HepG2 (cell line): ENCODE data around the gene SYDE2. TPM values are rescaled to one million over a fixed set of nuclear protein-coding genes. Genes with fewer than 3 reads are reported as not detected.

Experiments used
- ATAC-seq: fragments of 200-7000 bp; cut with Tn5 transposase; 3 replicates; pipeline ENCODE4 v1.9.1; 2020; ENCODE audit warnings: mild to moderate bottlenecking, moderate library complexity
- BruUV-seq: library from RNA; stranded (reverse); fragments of 400-500 nt; replicated peaks from 2 replicates; lab custom pipeline; 2021; lab: Mats Ljungman, UMichigan
- CTCF ChIA-PET: fragments of 300-600 bp; formaldehyde crosslinking; extraction: SDS; loops from one replicate; lab custom pipeline; 2021; ENCODE audit warnings: low total read pairs, inconsistent platforms, low intra/inter-chr PET ratio; lab: Yijun Ruan, JAX
- POLR2A ChIA-PET: fragments of 350-600 bp; sonication (Branson Sonifier 250); formaldehyde crosslinking; loops from one replicate; lab custom pipeline; 2020; ENCODE audit warnings: antibody characterized with exemption, inconsistent platforms; lab: Yijun Ruan, JAX
- DNase-seq: peaks from one replicate; pipeline ENCODE4 v3.0.0-alpha.2; 2015; ENCODE audit warnings: low spot score
- FAIRE-seq: peaks from 3 replicates; lab custom pipeline; 2011; peaks lifted over from hg19 to GRCh38; lab: Jason Lieb, UNC
- H2AFZ ChIP-seq: one replicate; pipeline ENCODE4 v1.6.1; 2011; ENCODE audit warnings: low read length, inconsistent platforms
- H3K27ac ChIP-seq: fragments of 300-600 bp; 3 replicates; pipeline ENCODE4 v1.8.0; 2011; ENCODE audit warnings: mixed run types, mild to moderate bottlenecking, mixed read lengths, low read length, inconsistent platforms; ENCODE audit not compliant: insufficient read depth; ENCODE audit errors: extremely low read length
- H3K27me3 ChIP-seq, 2 experiments: fragments of 200-600 bp in 1 of 2; 2 replicates in 1 of 2; 3 replicates in 1 of 2; pipeline versions ENCODE4 v1.6.0 to v1.8.0; 2011; ENCODE audit warnings: low read length in 2 of 2, mild to moderate bottlenecking in 2 of 2, moderate library complexity in 2 of 2, inconsistent platforms in 1 of 2; ENCODE audit not compliant: insufficient read depth in 2 of 2, control insufficient read depth in 1 of 2
- H3K36me3 ChIP-seq, 2 experiments: fragments of 200-600 bp in 1 of 2; replicated peaks in 1 of 2; 2 replicates in 1 of 2; 3 replicates in 1 of 2; pipeline versions ENCODE4 v1.5.1 to v1.8.0; 2011; ENCODE audit warnings: low read length in 2 of 2, inconsistent platforms in 1 of 2; ENCODE audit not compliant: insufficient read depth in 2 of 2, control insufficient read depth in 1 of 2
- H3K4me1 ChIP-seq: 2 replicates; pipeline ENCODE4 v1.5.1; 2012; ENCODE audit warnings: low read length, inconsistent platforms; ENCODE audit not compliant: insufficient read depth
- H3K4me2 ChIP-seq: 2 replicates; pipeline ENCODE4 v1.6.0; 2011; ENCODE audit warnings: low read depth, low read length, inconsistent platforms
- H3K4me3 ChIP-seq, 3 experiments: fragments of 200-600 bp in 1 of 3; sonication (generic), shearing (Covaris generic) in 1 of 3; replicated peaks in 1 of 3; 2 replicates each; pipeline ENCODE4 v1.5.1; 2011 to 2016; ENCODE audit warnings: low read length in 3 of 3, inconsistent platforms in 2 of 3, low read depth in 2 of 3, mild to moderate bottlenecking in 2 of 3, control low read depth in 1 of 3, mixed read lengths in 1 of 3; ENCODE audit not compliant: insufficient read depth in 1 of 3
- H3K79me2 ChIP-seq: one replicate; pipeline ENCODE4 v1.6.1; 2011; ENCODE audit warnings: low read length, inconsistent platforms; ENCODE audit not compliant: insufficient read depth
- H3K9ac ChIP-seq: 2 replicates; pipeline ENCODE4 v1.6.0; 2011; ENCODE audit warnings: mild to moderate bottlenecking, low read depth, low read length, inconsistent platforms; ENCODE audit not compliant: insufficient read depth
- H3K9me3 ChIP-seq: 2 replicates; pipeline ENCODE4 v1.5.1; 2012; ENCODE audit warnings: mild to moderate bottlenecking, low read length
- H4K20me1 ChIP-seq: 2 replicates; pipeline ENCODE4 v1.6.0; 2011; ENCODE audit warnings: inconsistent platforms, mild to moderate bottlenecking, low read length, moderate library complexity; ENCODE audit not compliant: insufficient read depth
- AHR ChIP-seq: IDR thresholded peaks from 2 replicates; pipeline ENCODE4 v1.6.1; 2018; ENCODE audit warnings: missing genetic modification reagents, missing compliant biosample characterization
- KDM6A ChIP-seq: IDR thresholded peaks from 2 replicates; pipeline ENCODE4 v1.6.1; 2016; ENCODE audit warnings: low read depth
- YEATS2 ChIP-seq: sonication (generic); formaldehyde crosslinking; IDR thresholded peaks from 2 replicates; pipeline ENCODE4 v1.4.0; 2020; ENCODE audit warnings: missing genetic modification reagents, borderline replicate concordance
- YEATS4 ChIP-seq: sonication (generic); formaldehyde crosslinking; IDR thresholded peaks from 2 replicates; pipeline ENCODE4 v1.4.0; 2020; ENCODE audit warnings: missing genetic modification reagents, borderline replicate concordance
- ZNF263 ChIP-seq: sonication (generic); formaldehyde crosslinking; IDR thresholded peaks from 2 replicates; pipeline ENCODE4 v1.4.0; 2020; ENCODE audit warnings: missing genetic modification reagents
- ZNF292 ChIP-seq: sonication (generic); formaldehyde crosslinking; IDR thresholded peaks from 2 replicates; pipeline ENCODE4 v1.8.1; 2022; ENCODE audit warnings: mild to moderate bottlenecking, low read depth, missing genetic modification reagents, borderline replicate concordance
- WGBS: methylation state at CpG from one replicate; pipeline ENCODE4 v1.1.6; 2017; ENCODE audit warnings: low lambda C conversion rate; 5-methylcytosine and 5-hydroxymethylcytosine counted together
- in situ Hi-C: cut with HindIII; loops from 2 replicates; pipeline ENCODE4 v1.10.0; 2017; ENCODE audit warnings: low pct_unique_long_range_greater_than_20kb; ENCODE audit not compliant: extremely low pct_ligation_motif_present
- intact Hi-C: fragments of 100-400 bp; cut with micrococcal nuclease; formaldehyde crosslinking; loops from one replicate; pipeline ENCODE4 v1.10.0; 2022; ENCODE audit not compliant: unreplicated experiment
- polyA plus RNA-seq, 8 experiments: library from polyadenylated mRNA; depleted of rRNA in 3 of 8; stranded (reverse) in 7 of 8; unstranded in 1 of 8; fragments of >200 nt; fragmentation: Illumina TruSeq in 4 of 8; extraction: Trizol in 4 of 8; gene quantifications; 2 replicates each; pipeline versions ENCODE4 v1.2.1 to v1.2.3, GENCODE V29; 2011 to 2016; ENCODE audit warnings: low read depth in 4 of 8, missing spikeins in 1 of 8, mixed read lengths in 1 of 8; ENCODE audit not compliant: insufficient read depth in 1 of 8
- total RNA-seq, 5 experiments: library from RNA; depleted of rRNA; stranded (reverse); fragments of >200 nt; fragmentation: Illumina TruSeq; extraction: Trizol; gene quantifications; 2 replicates each; pipeline ENCODE4 v1.2.3, GENCODE V29; 2016; ENCODE audit warnings: low read depth in 1 of 5
- TF ChIP-seq, protein P1 (sequence below): sonication (generic); formaldehyde crosslinking; IDR thresholded peaks from 2 replicates; pipeline ENCODE4 v1.5.1; 2020; ENCODE audit warnings: mild to moderate bottlenecking, missing genetic modification reagents, borderline replicate concordance
- TF ChIP-seq, protein P2 (sequence below): sonication (generic); formaldehyde crosslinking; IDR thresholded peaks from 2 replicates; pipeline ENCODE4 v1.4.0; 2020; ENCODE audit warnings: missing genetic modification reagents
- TF ChIP-seq, protein P3 (sequence below): sonication (generic); formaldehyde crosslinking; IDR thresholded peaks from 2 replicates; pipeline ENCODE4 v1.9.0; 2021; ENCODE audit warnings: missing genetic modification reagents, mild to moderate bottlenecking, borderline replicate concordance
- TF ChIP-seq, protein P4 (sequence below): sonication (generic); formaldehyde crosslinking; IDR thresholded peaks from 2 replicates; pipeline ENCODE4 v1.4.0; 2020; ENCODE audit warnings: missing genetic modification reagents

Gene SYDE2
- total and polyA plus RNA-seq, 2 of the 13 experiments (the other 11 are each of a cell fraction or from before 2014, with no cell fraction given) = 1.8 to 5.3 TPM

DNA sequence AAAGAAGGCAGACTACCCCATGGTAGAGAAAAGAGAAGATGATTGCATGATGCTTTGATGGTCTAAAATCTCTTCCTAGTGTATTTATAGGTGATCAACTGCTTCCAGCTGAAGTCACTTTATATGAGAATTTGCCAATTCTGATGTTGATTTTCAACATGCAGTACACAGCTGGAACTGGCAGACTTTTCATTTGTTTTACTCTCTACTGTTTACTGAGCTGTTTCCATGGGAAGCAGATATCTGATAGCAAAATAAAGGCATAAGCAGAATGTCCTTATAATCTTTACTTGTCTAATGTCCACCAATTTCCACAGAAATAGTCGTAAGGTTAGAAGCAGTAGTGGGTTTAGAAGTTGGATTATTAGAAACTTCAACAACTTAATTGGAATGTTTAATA lies 74.9 kb downstream of the SYDE2 start:
- Histone ChIP-seq H3K4me1 (no peaks in the 10 kb centered on the region), H3K4me2 (no peak overlapping the region), H2AFZ (no peak overlapping the region), H3K4me3 (no peak overlapping the region), H4K20me1 (no peaks in the 10 kb centered on the region), H3K27me3 (peaks cover 0 to 3% of the 10 kb centered on the region in 2 experiments; a peak in 2 of 5 replicates), H3K36me3 (no peaks in the 10 kb centered on the region), H3K9me3 (no peaks in the 10 kb centered on the region), H3K9ac (no peak overlapping the region), H3K79me2 (no peaks in the 10 kb centered on the region), H3K27ac (no peak overlapping the region)
- WGBS = 36% methylated on average over 1 of the region's 1 CpG
- in situ Hi-C loops (no loop called here), intact Hi-C loops (no loop called here)
- ATAC-seq = no peak
- CTCF ChIA-PET = no interaction called here
- no peak for DNase-seq
- POLR2A ChIA-PET = no interaction called here
- no peak for FAIRE-seq
- BruUV-seq = no TSS peak
- no peak for TF ChIP-seq YEATS4 (CRISPR knock-in tag)
- no peak for TF ChIP-seq ZNF263 (CRISPR knock-in tag)
- no peak for TF ChIP-seq ZNF292 (CRISPR knock-in tag)
- no peak for TF ChIP-seq YEATS2 (CRISPR knock-in tag)
- TF ChIP-seq, protein P1, sequence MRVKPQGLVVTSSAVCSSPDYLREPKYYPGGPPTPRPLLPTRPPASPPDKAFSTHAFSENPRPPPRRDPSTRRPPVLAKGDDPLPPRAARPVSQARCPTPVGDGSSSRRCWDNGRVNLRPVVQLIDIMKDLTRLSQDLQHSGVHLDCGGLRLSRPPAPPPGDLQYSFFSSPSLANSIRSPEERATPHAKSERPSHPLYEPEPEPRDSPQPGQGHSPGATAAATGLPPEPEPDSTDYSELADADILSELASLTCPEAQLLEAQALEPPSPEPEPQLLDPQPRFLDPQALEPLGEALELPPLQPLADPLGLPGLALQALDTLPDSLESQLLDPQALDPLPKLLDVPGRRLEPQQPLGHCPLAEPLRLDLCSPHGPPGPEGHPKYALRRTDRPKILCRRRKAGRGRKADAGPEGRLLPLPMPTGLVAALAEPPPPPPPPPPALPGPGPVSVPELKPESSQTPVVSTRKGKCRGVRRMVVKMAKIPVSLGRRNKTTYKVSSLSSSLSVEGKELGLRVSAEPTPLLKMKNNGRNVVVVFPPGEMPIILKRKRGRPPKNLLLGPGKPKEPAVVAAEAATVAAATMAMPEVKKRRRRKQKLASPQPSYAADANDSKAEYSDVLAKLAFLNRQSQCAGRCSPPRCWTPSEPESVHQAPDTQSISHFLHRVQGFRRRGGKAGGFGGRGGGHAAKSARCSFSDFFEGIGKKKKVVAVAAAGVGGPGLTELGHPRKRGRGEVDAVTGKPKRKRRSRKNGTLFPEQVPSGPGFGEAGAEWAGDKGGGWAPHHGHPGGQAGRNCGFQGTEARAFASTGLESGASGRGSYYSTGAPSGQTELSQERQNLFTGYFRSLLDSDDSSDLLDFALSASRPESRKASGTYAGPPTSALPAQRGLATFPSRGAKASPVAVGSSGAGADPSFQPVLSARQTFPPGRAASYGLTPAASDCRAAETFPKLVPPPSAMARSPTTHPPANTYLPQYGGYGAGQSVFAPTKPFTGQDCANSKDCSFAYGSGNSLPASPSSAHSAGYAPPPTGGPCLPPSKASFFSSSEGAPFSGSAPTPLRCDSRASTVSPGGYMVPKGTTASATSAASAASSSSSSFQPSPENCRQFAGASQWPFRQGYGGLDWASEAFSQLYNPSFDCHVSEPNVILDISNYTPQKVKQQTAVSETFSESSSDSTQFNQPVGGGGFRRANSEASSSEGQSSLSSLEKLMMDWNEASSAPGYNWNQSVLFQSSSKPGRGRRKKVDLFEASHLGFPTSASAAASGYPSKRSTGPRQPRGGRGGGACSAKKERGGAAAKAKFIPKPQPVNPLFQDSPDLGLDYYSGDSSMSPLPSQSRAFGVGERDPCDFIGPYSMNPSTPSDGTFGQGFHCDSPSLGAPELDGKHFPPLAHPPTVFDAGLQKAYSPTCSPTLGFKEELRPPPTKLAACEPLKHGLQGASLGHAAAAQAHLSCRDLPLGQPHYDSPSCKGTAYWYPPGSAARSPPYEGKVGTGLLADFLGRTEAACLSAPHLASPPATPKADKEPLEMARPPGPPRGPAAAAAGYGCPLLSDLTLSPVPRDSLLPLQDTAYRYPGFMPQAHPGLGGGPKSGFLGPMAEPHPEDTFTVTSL (CRISPR knock-in tag) = no peak
- TF ChIP-seq AHR = no peak
- no peak for TF ChIP-seq KDM6A (CRISPR knock-in tag)
- TF ChIP-seq, protein P2, sequence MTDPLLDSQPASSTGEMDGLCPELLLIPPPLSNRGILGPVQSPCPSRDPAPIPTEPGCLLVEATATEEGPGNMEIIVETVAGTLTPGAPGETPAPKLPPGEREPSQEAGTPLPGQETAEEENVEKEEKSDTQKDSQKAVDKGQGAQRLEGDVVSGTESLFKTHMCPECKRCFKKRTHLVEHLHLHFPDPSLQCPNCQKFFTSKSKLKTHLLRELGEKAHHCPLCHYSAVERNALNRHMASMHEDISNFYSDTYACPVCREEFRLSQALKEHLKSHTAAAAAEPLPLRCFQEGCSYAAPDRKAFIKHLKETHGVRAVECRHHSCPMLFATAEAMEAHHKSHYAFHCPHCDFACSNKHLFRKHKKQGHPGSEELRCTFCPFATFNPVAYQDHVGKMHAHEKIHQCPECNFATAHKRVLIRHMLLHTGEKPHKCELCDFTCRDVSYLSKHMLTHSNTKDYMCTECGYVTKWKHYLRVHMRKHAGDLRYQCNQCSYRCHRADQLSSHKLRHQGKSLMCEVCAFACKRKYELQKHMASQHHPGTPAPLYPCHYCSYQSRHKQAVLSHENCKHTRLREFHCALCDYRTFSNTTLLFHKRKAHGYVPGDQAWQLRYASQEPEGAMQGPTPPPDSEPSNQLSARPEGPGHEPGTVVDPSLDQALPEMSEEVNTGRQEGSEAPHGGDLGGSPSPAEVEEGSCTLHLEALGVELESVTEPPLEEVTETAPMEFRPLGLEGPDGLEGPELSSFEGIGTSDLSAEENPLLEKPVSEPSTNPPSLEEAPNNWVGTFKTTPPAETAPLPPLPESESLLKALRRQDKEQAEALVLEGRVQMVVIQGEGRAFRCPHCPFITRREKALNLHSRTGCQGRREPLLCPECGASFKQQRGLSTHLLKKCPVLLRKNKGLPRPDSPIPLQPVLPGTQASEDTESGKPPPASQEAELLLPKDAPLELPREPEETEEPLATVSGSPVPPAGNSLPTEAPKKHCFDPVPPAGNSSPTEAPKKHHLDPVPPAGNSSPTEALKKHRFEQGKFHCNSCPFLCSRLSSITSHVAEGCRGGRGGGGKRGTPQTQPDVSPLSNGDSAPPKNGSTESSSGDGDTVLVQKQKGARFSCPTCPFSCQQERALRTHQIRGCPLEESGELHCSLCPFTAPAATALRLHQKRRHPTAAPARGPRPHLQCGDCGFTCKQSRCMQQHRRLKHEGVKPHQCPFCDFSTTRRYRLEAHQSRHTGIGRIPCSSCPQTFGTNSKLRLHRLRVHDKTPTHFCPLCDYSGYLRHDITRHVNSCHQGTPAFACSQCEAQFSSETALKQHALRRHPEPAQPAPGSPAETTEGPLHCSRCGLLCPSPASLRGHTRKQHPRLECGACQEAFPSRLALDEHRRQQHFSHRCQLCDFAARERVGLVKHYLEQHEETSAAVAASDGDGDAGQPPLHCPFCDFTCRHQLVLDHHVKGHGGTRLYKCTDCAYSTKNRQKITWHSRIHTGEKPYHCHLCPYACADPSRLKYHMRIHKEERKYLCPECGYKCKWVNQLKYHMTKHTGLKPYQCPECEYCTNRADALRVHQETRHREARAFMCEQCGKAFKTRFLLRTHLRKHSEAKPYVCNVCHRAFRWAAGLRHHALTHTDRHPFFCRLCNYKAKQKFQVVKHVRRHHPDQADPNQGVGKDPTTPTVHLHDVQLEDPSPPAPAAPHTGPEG = no peak
- TF ChIP-seq, protein P3, sequence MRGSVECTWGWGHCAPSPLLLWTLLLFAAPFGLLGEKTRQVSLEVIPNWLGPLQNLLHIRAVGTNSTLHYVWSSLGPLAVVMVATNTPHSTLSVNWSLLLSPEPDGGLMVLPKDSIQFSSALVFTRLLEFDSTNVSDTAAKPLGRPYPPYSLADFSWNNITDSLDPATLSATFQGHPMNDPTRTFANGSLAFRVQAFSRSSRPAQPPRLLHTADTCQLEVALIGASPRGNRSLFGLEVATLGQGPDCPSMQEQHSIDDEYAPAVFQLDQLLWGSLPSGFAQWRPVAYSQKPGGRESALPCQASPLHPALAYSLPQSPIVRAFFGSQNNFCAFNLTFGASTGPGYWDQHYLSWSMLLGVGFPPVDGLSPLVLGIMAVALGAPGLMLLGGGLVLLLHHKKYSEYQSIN (CRISPR knock-in tag) = no peak
- TF ChIP-seq, protein P4, sequence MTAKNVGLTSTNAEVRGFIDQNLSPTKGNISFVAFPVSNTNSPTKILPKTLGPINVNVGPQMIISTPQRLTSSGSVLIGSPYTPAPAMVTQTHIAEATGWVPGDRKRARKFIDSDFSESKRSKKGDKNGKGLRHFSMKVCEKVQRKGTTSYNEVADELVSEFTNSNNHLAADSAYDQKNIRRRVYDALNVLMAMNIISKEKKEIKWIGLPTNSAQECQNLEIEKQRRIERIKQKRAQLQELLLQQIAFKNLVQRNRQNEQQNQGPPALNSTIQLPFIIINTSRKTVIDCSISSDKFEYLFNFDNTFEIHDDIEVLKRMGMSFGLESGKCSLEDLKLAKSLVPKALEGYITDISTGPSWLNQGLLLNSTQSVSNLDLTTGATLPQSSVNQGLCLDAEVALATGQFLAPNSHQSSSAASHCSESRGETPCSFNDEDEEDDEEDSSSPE (CRISPR knock-in tag) = no peak
